Activated naive CD4-positive, alpha-beta T cell treated with Interleukin-2 at 50 U/mL for 16 hours (primary cell): Measurements from ENCODE around the gene TPST2.
A peak's percentile ranks its signal among the peaks of the same experiment; 100 is the strongest.

Experiments used
- DNase-seq: peaks from one replicate; pipeline ENCODE4 v3.0.0-alpha.2; 2020

Gene TPST2

DNA sequence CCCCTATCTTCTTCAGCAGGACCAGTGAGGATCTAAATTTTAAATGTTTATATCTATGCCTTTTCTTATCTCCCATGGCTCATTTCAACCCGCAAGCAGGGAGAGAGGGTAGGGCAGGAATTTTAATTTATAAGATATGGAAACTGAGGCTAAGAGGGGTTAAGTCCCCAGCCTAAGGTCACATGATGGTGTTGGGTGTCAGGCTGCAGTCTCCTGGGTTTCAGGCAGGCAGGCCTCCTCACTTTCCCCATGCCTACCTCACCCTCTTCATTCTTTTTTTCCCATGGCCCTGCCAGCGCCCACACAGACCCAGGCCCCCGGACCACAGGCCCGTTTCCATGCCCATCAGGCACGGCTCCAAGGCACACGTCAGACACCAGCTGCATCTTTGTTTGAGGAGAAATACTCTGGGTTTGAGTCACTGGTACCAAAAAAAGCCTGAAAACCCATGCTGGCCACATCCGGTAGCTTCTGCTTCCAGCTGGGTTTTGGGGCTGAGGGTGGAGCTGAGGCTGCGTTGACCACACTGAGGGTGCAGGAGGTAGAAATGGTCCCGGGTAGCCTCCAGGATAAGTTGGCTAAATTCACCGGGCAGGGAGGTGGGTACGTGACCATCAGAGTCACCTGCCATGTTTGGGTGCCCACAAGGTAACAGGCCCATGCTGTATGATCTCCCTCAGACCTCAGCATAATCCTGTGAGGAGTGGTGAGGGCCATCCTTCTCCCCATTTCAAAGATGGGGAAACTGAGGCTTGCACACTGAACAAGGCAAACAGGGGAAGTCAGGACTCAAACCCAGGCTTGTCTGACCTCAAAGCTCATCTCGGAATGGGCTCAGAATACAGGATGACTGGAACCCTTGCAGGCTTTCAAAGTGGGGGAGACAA is 20.4 kb upstream of the TPST2 start:
- DNase-seq: peak; percentile 59

DNA sequence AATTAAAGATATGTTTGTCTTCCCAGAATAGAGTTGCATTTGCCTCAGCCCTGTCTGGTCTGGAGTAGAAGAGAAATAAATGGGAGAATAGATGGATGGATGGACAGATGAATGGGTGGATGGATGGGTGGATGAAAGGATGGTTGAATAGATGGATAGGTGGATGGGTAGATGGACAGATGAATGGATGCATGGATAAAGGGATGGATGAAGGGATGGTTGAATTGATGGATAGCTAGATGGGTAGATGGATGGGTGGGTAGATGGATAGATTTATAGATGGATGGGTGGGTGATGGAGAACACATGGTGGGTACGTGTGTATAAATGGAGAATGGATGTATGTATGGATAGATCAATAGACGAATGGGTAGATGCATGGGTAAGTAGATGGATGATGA is 19.4 kb upstream of the TPST2 start:
- no peak for DNase-seq

DNA sequence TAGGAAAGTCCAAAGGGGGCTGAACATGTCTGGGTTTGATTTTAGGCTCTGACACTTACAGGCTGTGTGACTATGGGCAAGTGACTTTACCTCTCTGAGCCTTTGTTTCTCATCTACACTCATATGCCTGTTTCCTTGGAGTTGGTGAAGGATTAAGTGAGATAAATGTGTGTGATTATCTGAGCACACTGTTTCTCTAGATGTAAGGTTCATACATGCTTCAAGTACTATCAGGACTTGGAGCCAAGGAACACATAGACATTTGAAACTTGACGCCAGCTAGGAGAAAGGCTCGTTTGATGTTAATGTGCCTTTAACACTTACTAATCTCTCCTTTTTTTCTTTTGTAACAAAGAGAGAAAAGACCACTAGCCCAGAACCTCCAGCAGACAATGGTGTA is 18.2 kb upstream of the TPST2 start:
- DNase-seq: no peak

DNA sequence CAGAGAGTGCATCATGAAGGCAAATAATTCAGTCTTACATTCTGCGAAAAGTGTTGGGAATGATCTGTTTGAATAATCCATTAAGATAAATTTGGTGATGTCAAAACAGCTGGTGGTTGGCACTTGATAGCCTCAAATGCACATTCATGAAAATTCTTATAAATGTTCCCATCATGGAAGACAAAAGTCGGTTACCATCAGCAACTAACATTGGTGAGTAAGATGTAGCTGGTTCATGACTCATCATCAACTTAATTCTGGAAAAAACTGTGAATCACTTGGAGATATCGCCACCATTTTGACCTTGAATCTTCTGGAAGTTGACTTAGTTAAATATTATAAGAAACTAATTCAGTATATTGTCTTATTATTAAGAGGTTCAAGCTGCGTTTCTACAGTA is 16.7 kb upstream of the TPST2 start:
- no peak for DNase-seq

DNA sequence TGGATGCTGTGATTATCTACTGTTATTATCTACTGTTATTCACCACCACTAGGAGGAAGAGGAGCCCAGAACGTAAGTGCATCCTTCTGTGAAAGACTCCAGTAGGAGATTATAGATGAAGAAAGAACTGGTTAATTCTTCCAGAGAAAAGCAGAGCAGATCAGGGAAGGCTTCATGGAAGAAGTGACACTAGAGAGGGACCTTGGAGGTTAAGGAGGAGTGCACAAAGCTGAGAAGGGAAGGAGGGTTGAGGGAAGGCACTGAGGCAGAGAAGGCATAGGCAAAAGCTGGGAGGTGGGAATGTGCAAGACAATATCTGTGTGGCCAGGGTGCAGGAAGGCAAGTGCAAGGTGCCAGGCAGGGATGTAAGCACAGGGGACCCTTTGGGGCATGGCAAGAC is 14.4 kb upstream of the TPST2 start:
- no peak for DNase-seq

DNA sequence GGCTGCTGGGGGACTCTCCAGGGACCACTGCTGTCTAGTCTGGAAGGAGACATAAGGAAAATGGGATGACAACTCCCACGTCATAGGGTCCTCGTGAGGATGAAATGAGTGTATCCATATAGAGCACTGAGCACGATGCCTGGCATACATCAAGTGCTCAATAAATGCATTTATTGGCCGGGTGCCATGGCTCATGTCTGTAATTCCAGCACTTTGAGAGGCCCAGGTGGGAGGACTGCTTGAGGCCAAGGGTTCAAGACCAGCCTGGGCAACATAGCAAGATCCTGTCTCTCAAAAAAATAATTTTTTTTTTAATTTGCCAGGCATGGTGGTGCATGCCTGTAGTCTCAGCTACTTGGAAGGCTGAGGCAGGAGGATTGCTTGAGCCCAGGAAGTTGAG is 12.2 kb upstream of the TPST2 start:
- DNase-seq: no peak

DNA sequence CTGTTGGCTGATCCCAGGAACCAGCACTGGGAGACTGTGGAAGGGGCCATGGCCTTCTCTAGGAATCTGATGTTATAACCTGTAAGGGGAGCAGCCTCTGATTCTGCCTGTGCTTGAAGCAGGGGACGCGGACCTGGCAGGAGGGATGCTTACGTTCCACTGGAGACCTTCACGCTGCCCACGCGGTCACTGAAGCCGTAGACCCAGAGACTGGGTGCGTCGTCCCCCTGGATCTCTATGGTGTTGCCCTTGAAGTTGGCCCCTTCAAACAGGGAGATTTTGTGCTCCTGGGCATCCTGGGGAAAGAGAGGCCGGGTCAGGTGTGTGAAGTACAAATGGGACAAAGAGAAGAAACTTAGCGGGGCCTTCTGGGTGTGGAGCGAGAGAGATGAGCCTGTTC is 11.8 kb upstream of the TPST2 start:
- no peak for DNase-seq

DNA sequence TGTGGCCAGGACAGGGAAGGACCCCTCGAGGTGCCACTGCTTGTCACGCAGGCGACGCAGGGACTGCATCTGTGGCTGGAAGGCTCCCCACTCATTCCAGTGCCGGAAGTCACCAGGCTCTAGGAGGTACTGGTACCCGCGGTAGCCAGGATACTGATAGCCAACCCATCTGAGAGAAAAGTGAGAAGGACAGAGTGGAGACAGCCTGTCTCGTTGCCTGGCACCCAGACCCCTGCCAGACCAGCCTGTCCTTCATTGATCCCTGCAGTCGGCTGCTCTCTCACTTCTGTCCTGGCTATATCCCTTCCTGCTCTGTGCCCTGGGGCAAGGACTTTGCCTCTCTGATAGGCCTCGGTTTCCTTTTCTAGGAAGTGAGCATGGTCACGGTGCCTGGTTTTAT is 9.6 kb upstream of the TPST2 start:
- DNase-seq: no peak

DNA sequence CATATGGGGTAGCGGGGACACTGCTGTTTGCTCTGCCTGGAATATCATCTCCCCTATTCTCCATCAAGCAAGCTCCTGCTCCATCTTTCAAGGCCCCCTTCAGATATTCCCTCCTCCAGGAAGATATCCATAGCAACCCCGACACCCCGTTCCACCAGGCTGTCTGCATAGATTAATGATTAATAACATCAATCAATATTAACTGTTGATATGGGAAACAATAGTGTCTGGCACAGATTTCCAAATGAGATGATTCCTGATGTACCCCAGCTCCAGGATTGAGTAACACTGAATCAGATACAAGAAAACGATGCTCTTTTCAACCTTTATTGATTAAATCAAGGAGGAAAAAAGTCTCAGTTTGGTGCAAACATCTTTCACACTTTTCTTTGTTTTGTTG is 7.5 kb upstream of the TPST2 start:
- DNase-seq: no peak

DNA sequence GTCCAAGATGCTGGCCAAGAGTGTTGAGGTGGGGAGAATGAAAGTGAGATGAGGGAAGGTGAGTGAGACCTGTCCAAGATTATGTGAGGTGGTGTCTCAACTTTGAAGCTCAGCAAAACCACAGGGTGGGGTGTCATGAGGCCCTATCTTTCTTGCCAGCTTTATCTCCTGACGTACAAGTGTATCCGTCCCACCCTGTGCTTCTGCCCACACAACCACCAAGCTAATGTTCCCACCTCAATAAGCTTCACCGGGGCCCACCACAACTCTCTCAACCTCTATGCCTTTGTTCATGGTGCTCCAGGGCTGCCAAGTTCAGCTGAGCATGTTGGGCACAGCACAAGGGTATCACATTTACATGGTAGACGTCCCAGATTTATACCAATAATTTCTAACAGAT is 7.1 kb upstream of the TPST2 start:
- DNase-seq: no peak

DNA sequence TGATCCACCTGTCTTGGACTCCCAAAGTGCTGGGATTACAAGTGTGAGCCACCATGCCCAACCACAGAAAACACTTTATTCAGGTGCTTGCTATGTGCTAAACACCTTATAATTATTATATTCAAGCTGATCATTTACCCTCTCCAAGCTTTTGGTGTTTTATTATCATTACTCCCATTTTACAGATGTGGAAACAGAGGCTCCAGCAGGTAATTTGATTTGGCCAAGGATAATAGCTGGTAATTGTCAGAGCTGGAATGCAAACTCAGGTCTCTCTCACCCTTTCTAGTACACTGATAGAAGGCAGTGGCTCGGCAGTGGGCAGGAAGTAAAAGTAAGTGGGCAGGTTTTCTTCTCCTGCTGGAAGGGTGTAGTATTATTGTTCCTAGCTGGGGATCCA is 3.8 kb upstream of the TPST2 start:
- no peak for DNase-seq

DNA sequence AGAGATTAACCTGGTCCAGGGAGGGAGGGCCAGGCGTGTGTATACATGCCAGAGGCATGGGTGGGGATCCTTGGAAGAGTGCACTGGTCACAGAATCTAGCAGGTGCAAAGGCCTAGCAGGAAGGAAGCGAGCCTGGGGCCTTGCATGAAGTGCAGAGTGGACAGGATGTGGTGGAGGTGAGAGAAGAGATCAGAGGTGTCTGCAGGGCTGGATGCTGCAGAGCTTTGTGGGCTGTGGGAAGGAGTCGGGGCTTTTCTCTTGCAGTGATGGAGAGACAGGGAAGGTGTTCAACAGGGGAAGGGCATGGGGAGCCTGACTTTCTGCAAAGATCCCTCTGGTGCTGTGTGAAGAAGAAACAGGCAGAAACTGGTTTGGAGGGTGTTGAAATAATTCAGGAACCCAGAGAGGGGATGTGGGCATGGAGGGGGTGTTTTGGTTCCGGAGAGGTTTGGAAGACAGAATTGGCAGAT is 2.5 kb upstream of the TPST2 start:
- peak; percentile 25 for DNase-seq

DNA sequence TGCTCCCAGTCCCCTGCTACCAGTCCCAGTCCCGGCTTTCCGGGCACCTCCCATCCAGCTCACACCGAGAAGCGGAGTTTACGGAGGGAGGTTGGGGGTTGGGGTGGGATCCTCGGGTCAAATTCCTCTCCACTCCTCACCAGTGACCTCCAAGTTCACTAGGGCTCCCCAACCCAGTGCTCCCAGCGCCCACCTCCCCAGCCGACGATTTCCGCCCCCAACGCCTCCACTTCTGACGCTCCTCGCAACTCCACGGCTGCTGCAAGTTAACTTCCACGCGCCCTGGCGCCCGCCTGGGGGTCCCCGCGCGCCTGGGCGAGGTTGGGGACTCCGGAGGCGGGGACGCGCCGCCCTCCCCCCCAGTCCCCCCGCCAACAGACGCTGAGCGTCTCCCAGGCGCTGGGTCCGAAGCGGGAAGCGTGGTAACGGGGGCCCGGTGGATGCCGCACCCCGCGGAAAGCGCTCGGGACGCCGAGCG is 526 bp downstream of the TPST2 start:
- DNase-seq: peak; percentile 52

DNA sequence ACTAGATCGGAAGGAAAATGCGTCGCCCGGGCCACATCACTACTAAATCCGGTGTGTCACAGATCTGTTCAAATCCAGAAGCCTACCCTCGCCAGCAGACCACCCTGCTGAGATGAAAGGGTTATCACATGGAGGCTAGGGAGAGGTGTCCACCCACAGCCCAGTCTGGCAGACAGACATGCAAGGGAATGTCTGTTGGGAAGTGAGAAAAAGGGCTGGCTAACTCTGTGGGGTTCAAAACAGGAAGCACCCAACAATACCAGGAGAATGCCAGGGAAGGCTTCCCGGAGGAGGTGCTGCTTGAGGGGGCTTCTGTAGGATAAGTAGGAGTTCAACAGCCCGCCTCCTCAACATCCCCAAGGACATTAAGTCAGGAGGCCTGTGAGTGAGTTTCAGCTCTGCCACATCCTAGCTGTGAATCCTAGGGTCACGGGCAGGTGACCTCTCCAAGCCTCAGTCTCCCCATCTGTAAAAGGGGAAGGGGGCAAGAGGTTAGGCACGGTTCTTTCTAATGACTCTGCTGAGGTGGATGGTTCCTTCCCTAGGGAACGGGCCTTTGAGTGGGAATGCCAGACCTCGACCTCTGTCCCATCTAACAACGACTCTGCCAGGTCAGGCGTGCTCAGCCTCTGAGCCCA is 1.1 kb downstream of the TPST2 start:
- no peak for DNase-seq

DNA sequence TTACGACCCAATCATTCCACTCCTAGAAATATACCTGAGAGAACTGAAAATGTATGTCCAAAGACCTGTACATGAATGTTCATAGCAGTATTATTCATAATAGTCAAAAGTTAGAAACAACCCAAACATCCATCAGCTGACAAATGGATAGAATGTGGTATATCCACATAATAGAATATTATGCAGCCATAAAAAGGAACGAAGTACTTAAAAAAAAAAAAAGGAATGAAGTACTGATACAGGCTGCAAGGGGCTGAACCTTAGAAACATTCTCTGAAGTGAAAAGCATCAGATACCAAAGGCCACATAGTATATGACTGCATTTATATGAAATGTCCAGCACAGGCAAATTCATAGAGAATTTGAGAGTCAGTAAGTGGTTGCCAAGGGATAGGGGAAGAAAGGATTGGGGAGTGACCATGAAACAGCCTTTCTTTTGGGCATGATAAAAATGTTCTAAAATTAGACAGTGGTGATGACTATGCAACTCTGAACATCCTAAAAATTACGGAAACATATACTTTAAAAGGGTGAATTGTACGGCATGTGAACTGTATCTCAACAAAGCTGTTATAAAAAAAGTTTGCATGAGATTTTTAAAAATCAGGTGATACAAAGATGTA is 1.8 kb downstream of the TPST2 start:
- no peak for DNase-seq

DNA sequence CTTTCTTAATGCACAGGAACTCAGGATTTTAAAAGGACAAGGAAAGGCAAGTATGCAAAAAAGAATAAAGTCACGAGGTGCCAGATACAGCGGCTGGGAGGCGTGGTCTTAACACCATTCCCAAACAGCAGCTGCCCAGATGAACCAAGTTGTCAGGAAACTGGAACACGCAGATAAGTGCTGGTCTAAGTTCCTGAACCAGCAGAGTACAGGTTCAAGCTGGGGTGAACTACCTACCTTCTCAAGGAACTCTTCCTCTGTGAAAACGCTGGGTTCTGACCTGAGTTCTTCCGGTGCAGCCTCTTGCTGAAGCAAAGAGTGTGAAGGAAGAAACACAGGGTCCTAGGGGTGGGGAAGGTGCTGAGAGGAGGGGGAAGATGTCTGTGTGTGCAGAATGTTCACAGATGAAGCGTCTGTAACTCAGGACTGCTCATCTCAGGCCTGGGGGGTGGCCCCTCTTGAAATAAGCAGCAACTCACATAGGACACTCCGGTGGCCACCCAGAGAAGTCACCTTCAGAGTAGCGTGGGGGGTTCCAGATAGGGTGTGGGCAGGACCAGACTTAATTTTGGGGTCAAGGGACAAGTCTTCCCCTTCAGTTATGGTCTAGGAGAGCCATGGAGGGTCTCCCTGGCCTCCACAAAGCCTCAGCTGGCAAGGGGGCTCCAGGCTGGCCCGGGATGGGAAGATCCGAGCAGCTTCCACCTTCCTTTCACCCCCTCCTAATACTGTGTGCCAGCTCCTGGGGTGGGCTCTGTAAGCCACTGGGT is 3.2 kb downstream of the TPST2 start:
- DNase-seq: no peak

DNA sequence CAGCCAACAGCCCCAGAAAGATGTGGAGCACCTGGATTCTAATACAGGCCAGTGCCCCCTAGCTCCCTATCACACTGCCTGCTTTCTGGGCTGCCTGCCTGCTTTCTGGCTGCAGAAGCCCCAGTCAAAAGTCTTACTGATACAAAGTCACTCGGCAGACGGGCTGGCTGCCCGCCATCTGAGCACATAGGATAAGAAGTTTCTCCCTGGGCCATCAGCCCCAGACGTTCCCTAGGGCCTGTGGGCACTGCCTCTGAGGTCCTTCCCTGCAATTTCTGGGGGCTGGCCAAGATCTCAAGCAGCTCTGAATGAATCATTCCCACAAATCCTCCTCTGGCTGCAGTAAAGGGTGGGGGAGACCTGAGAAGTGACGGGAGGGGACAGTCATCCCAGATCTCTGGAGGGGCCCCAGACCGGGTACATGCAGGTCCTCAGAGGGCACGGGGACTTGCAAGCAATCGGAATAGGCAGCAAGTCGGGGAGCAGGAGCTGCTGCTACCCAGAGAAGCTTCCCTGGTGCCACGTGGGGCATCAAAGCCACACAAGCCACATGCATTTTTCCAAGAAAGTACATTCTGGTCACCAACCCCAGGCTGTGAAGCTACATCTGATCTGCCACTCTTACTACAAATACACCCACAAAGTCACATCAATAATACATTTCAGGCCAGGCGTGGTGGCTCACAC is 4.7 kb downstream of the TPST2 start:
- DNase-seq: no peak

DNA sequence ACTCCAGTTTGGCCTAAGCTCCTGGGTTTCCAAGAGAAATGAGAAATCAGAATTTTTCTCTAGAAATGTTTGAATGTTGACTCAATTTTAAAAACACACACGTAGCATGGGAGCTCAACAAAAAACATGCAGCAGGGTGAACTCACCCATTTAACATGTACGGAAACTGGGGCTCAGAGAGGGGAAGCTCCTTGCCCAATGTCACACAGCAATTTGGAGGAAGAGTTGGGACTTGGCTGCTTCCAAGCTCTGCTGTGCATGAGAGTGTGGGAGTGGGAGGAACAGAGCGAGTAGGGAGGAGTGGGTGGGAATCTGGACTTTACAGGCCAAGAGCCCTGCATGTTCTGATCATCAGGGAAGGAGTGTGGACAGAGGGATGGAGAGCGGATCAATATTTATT is 5.9 kb downstream of the TPST2 start:
- no peak for DNase-seq

DNA sequence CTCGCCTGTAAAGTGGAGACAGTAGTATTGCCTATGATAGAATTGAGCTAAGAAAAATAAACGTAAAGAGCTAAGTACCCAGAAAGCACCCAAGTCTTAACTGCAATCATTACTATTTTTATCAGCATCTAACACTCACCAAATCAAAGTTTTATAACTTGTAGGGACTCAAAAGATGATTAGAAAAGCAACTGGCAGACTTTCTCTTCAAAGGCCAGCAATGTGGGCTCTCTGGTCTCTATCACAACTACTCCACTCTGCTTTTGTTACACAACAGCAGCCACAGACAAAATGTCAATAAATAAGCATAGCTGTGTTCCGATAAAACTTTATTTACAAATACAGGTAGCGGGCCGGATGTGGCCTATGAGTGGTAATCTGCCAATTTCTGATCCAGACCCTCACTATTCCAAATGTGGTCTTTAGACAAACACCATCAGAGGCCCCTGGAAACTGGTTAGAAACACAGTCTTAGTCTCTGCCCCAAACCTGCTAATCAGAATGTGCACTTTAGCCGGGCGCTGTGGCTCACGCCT is 8.2 kb downstream of the TPST2 start:
- DNase-seq: no peak

DNA sequence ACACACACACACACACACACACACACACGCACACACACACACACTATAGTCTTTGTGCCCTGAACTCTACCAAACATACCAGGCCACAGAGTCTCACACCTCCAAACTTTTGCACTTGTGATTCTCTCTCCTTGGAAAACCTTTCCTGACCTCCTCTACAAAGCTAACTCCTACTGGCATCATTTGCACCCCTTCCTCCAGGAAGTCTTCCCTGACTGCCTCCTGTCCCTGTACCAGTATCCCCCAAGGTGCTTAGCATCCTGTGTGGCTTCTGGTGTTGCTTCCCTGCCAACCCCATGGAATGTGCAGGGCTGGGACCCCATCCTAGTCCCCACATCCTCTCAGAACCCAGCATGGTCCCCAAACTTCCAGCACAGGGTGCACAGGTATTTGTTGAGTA is 8.9 kb downstream of the TPST2 start:
- DNase-seq: no peak

DNA sequence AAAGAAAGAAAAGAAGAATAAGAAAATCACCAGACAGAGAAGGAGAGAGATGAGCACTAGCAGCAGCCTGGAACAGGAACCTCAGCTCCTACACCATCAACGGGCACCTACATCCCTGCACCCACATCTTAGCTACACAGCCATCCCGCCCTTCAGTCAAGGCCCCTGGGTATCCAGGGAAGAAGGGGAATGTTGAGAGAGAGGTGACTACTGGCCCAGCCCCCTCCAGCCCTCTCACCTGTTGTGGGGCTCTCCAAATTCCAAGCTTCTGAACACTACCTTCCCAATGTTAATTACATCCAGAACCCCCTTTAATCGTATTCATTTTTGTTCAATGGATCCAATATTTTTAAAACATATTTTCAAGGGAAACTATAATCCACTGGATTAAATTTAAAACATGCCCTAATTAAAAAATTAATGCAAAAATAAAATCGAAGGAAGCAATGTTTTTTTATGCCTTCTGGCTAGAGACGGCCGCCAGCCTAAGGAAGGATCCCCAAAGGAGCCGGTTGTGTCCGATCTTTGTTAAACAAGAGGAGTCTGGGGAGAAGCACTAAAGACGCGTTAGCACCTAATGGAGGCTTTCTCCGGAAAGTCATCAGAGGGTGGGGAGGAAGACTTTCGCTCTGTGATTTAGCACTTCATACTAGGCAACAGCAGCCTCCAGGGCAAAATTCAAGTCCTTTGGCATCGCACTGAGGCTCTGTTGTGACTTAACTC is 9.5 kb downstream of the TPST2 start:
- no peak for DNase-seq
